ENCODE measurements around the gene MTHFS.

- TF ChIP-seq EP300 (IDR thresholded peaks at IDR 0.05) (no peak), POLR2A (IDR thresholded peaks at IDR 0.05) (no peak)
Measured at GRCh38 chr15:79904271-79904670, 7.5 kb upstream of the MTHFS start.
